Measurements from ENCODE around the gene TCOF1. TPM values are rescaled to one million over a fixed set of nuclear protein-coding genes. Genes with fewer than 3 reads are reported as not detected.

Gene TCOF1, protein sequence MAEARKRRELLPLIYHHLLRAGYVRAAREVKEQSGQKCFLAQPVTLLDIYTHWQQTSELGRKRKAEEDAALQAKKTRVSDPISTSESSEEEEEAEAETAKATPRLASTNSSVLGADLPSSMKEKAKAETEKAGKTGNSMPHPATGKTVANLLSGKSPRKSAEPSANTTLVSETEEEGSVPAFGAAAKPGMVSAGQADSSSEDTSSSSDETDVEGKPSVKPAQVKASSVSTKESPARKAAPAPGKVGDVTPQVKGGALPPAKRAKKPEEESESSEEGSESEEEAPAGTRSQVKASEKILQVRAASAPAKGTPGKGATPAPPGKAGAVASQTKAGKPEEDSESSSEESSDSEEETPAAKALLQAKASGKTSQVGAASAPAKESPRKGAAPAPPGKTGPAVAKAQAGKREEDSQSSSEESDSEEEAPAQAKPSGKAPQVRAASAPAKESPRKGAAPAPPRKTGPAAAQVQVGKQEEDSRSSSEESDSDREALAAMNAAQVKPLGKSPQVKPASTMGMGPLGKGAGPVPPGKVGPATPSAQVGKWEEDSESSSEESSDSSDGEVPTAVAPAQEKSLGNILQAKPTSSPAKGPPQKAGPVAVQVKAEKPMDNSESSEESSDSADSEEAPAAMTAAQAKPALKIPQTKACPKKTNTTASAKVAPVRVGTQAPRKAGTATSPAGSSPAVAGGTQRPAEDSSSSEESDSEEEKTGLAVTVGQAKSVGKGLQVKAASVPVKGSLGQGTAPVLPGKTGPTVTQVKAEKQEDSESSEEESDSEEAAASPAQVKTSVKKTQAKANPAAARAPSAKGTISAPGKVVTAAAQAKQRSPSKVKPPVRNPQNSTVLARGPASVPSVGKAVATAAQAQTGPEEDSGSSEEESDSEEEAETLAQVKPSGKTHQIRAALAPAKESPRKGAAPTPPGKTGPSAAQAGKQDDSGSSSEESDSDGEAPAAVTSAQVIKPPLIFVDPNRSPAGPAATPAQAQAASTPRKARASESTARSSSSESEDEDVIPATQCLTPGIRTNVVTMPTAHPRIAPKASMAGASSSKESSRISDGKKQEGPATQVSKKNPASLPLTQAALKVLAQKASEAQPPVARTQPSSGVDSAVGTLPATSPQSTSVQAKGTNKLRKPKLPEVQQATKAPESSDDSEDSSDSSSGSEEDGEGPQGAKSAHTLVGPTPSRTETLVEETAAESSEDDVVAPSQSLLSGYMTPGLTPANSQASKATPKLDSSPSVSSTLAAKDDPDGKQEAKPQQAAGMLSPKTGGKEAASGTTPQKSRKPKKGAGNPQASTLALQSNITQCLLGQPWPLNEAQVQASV (N-terminal part only)
- 21.0 TPM for total RNA-seq
- long read RNA-seq, partial matches to known transcripts, result 21 of 30 reads
- long read RNA-seq, other reads (novel, unspliced or antisense), result 9 of 30 reads

DNA sequence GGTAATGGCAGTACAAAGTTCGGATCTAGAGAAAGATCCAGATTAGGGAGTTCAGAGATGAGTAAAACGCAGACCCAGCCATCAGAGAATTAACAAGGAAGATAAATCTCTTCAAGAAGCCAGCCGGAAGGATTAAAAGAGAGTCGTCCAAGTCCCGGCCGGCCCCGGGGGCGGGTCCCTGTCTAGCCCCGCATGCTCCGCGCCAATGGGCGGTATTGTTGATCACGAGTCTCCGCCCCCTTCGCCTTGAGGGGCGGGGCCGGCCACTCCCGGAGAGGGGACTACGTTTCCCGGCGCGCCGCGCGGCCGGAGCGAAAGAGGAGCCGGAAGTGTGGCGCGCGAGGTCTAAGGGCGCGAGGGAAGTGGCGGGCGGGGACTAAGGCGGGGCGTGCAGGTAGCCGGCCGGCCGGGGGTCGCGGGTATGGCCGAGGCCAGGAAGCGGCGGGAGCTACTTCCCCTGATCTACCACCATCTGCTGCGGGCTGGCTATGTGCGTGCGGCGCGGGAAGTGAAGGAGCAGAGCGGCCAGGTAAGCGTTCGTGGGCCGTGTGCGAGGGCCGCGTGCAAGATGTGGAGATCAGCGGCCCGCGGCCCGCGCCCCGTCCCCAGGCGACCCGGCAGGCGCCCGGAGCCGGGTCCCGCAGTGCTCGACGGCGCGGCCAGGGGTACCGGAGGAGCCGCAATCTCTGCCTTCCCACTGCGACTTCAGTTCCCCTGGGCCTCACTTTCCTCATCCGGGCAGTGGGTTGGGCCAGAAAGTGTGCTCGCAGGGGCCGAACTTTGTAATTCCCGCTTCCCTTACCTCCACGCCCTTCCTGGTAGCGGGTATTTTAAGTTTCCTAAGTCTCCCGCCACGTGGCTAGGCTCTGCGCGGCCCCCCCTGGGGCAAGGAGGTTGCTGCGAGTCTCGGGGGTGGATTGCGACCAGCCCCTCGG, at the start of gene TCOF1:
Gene TCOF1, plus strand, starts transcription at position 372 of the 935 bp plus-strand sequence. Its CDS starts 50 bp downstream, at position 422.
- DNase-seq (peak; percentile 99), ATAC-seq (peak; percentile 99)
- intact Hi-C loops (cut with micrococcal nuclease), result no loop called here

DNA sequence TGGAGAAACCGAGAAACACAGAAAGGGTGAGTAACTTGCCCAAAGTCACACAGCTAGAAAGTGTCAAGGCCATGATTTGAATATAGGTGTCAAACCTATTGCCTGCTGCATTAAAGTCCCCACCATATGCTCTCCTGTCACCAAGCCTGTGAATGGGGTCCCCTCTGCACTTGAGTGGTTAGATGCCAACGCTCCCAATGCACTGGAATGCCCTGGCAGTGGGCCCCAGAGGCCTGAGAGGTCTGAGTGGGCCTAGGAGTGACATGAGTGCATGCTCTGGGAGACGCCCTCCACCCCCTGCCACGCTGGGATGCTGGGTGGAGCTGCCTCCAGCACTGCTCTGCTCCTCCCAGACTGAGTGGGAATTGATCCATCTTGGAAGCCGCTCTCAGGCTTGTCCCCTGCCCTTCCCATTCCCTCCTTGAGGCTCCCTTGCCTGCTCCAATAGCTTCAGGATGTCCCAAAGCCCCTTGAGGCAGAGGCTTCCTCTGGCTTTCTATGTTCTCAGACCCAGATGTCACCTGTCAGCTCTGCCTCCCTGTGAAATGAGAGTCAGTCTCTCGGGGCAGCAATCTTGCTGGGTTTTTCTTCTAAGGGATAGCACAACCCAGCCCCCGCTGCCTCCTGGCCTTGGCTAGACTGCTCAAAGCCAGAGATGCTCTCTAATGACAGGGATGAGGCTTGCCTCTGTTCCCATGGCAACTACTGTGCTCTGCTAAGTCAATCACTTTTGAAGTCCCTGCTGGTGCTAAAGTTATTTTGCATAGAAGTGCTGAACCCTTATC, 48.2 kb upstream of the TCOF1 start:
- ATAC-seq (peak; percentile 19), DNase-seq (no peak)
- intact Hi-C loops (cut with micrococcal nuclease), result no loop called here

DNA sequence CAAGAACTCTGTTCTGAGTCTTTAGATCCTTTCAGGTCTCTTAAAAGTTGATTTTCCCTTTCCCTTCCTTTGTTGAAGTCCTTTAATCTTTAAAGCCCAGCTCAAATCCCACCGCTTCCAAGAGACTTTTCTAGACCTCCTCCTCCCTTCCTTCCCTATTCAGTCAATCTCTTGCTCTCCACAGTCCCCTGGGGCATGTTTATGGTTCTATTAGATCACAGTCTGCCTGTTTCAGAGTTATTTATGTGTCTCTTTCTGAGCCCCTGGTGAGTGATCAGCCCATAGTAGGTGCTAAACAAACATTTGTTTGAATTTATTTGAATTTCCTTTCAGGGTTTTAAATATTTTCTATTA, 47.6 kb upstream of the TCOF1 start:
- no peak for ATAC-seq
- intact Hi-C loops (cut with micrococcal nuclease), result no loop called here
- no peak for DNase-seq

DNA sequence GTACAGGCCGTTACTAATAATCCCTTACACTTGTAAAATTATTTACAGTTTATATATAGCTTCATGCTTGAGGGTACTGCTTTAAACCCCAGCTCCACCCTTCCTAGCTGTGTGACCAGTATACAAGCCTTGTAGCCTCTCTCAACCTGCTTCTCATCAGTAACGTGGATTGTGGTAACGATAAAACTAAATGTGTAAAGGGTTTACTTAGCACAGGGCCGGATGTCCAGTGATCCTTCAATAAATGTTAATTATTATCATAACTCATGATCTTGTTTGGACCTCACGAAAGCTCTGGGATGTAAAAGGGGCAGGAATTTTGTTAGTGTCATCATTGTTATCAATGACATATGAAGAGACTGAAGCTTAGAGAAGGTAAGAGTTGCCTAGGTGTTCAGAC, 47.3 kb upstream of the TCOF1 start:
- DNase-seq (no peak), ATAC-seq (no peak)
- intact Hi-C loops (cut with micrococcal nuclease), result no loop called here

DNA sequence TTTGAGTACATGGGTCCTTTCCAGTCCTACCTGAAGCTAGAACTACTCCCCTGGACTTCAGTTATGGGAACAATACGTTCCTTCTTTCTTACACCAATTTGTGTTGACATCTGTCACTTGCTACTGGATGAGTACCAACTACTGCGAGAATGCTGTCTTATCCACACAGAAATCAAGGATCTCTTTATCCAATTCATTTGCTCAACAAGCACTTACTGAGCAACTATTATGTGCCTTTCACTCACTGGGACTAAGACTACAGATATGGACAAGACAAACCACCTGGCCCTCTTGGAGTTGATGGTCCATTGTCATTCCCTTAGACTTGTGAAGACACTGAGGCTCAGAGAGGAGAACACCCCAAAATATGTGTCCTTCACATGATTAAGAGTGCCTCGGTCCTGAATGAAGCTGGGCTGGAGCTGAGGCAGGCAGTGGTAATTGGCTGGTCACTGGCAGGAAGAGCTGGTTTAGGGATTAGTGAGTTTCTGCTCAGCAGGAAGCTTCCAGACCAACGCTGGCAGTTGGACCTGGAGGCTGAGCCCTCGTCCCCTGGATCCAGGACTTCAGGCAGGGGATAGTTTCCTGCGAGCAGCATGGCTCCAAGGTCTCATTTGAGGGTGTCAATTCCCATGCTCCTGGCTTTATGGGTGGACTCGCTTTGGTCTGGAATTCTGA, 46.3 kb upstream of the TCOF1 start:
- no peak for DNase-seq
- ATAC-seq, result no peak
- intact Hi-C loops (cut with micrococcal nuclease), result no loop called here

DNA sequence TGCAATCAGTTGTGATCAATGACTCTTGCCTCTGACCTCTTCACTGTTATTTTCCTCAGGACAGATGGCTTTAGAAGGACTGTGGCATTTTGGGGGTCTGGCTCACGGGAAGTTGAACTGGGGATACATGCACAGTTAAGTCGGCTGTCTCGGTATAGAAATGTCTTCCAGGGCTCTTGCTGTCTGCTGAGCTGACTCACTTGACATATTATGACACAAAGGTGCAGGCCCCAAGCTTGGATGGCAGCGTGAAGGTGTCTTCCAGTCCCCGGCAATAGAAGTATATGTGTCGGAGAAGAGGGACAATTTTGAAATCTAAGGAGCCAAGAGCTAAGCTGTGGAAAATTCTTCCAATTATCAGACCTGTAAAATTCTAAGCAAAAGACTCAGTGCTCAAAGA, 45.0 kb upstream of the TCOF1 start:
- intact Hi-C loops (cut with micrococcal nuclease), result no loop called here
- no peak for DNase-seq

DNA sequence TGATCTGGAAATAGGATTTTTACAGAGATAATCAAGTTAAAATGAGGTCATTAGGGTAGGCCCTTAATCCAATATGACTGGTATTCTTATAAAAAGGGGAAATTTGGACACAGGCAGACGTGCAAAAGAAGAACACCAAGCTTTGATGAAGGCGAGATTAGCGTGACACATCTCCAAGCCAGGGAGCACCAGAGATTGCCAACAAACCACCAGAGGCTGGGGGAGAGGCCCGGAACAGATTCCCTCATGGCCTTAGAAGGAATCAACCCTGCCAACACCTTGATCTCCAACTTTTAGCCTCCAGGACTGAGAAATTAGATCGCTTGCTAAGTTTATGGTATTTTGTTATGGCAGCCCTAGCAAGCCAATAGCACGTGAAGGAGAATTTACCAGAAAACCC, 44.0 kb upstream of the TCOF1 start:
- intact Hi-C loops (cut with micrococcal nuclease), result no loop called here
- ATAC-seq, result no peak
- no peak for DNase-seq

More for the DNA sequence above, 45.0 kb upstream of the TCOF1 start:
- ATAC-seq, result no peak

DNA sequence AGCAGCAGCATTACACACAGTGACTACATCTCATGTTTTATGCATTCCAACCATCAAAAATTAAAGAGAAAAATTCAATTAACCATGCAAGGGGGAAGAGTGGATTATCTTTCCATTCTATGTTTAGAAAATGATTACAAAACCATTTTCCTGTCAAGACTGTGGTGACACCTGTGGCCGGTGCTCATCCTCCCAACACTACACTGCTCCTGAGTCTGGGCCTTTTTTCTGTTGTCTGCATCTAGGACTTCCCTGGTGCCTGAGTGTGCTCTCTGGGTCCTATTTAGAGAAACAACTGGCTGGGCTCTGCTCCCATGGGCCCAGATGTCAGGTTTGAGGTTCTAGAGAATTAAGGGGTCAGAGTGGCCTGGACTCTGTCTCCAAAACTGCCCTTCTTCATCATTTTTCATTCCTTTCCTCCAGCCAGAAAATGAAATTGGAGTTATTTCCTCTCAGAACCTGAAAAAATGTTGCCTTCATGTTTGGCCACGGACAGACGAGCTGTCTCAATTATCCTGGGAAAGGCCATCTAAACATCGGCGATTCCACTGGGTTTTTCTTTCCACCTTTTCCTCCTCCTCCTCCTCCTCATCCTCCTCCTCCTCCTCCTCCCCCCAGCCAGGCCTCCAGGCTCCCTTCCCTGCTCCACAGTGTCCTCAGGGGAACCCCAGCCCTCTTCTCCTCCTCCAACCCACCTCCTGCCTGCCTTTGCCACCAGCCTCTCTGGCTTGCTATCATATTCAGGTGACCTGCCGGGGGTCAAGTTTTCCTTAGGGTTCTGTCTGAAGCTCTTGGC, 43.4 kb upstream of the TCOF1 start:
- no peak for ATAC-seq
- intact Hi-C loops (cut with micrococcal nuclease), result no loop called here

DNA sequence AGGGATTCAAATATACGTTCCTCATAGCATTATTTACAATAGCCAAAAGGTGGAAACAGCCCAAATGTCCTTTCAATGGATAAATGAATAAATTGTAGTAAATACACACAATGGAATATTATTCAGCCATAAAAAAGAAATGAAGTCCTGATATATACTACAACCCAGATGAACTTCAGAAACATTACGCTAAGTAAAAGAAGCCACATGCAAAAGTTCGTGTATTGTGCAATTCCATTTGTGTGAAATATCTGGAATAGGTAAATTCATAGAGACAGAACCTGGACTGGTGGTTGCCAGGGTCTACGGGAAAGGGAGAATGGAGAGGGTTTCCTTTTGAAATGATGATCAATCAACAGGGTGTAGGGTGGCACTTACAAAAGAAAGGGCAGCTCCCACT, 42.3 kb upstream of the TCOF1 start:
- ATAC-seq, result no peak
- intact Hi-C loops (cut with micrococcal nuclease), result no loop called here
- DNase-seq, result no peak

More for the DNA sequence above, 43.4 kb upstream of the TCOF1 start:
- no peak for DNase-seq

DNA sequence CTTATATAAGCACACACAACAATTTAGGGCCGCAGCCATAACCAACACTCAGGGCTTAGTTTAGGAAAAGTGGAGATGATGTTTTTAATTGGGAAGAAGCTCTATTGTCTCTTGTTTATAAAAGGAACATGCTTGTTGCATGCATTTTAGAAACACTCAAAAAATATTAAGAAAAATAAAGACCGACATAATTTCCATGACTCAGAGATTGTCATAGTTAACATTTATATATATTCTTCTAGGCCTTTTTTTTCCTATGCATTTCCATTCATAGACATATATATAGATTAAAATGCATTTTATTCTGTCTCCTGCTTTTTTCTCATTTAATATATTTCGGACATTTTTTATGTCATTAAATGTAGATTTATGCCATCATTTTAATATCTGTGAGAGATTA, 41.2 kb upstream of the TCOF1 start:
- ATAC-seq, result no peak
- intact Hi-C loops (cut with micrococcal nuclease), result no loop called here

DNA sequence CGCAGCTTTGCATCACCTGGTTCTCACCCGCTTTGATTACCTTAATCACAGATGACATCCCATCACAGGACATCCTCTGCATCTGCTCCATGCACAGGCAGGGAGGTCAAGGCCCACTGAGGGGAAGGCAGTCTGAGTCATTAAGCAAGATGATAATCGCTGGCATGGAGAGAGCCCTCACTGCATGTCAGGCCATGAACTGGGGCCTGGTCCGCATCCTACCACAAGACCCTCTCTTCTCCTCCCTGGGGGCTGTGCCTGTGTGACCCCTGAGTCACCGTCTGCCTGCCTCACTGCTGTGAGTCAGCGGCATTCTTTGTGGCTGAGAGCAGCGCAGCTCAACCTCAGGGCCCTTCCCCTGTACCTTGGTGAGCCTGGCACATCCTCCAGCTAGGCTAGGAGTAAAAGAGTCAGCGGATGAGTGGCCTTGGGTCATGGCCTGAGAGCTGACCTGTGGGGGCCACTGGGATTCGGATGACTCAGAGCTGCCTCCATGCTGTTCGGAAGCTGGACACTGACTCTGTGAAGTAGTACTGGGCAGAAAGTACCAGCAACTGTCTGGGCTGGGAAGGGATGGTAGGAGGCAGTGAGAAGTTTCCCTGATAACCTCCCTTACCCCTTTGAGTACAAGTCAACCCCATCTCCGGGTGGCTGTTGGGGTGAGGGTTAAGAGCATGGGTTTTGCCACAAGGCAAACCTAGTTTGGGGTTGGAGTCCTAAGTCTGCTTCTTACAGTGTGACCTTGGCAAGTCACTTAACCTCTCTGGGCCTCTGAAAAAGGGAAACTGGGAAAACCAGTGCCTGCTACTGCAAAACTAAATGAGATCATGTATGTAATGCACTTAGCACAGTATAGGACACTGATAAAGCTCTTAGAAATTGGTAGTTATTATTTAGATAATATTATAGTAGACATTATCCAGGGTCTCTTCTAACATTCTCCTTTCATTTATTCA, 40.2 kb upstream of the TCOF1 start:
- ATAC-seq (no peak), DNase-seq (no peak)
- intact Hi-C loops (cut with micrococcal nuclease), result no loop called here

More for the DNA sequence above, 41.2 kb upstream of the TCOF1 start:
- no peak for DNase-seq

DNA sequence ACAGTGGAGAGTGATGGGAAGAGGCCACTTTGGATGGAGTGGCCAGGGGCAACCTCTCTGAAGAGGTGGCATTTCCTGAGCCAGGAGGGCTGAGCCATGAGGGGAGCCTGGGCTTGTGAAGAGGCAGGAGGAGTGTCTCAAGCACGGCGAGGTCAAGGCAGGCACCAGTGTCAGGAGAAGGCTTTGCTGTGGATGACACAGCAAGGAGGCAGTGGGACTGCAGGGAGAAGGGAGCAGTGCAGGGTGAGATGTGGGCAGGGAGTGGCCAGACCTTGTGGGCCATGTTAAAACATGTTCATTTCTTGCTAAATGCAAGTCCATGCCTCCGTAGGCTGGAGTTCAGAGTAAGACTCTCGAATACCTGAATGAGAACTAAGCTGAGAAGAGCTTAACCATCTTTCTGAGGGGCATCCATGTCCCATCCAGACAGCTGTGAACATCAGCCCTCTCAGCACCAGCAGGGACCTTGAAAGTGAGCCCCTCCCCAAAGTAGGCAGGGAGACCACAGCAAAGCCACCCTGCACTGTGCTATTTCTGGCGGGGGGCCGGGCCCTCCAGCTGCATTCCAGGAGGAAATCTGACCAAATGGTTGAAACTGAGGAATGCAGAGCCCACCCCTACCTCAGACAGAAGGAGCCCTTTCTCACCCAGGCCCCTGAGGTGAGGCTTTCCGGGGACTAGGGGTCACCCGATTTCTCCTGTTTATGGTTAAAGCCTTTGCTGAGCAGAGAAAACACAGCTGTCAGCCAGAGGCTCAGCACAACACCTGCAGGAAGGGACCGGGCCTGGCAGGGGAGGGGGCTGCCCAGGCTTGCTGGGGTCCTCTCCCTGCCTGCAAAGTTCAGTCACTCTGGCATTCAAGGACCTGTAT, 38.6 kb upstream of the TCOF1 start:
- DNase-seq (no peak), ATAC-seq (no peak)
- intact Hi-C loops (cut with micrococcal nuclease), result no loop called here

DNA sequence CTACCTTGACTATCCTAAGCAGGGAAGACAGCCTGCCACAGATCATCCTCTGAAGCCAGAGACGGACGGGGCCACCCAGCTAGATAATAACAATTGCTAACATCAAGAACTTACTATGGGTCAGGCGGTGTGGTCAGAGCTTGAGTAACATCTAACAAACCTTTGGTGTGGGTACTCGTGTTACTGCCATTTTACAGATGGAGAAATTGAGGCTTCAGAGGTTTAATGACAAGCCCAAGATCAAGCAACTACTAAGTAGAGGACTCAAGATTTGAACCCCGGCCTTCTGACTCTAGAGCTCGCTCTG, 38.1 kb upstream of the TCOF1 start:
- ATAC-seq, result no peak
- DNase-seq, result no peak
- intact Hi-C loops (cut with micrococcal nuclease), result no loop called here

DNA sequence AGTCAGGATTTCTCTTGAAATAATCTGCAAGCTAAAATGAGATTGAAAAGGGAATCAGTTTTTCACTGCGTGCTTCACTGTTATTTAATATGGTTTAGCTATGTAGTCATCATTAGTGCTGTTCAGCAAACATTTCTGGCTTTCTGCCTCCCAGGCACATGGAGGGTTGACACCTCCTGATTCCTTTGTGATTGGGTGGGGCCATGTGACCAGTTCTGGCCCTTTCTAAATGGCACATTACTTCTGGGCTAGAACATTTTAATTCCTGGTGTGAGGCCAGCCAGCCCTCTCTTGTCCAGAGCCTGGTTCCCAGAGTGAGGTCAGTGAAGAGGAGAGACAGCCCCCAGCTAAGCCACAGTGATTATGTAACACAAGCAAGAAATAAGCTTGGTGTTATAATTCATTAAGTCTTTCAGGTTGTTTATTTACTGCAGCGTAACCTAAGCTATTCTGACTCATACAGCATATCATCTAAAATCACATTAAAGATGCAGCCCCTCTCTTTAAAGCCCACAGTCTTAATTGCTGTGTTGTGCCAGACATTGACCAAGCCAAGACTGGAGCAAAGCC, 37.4 kb upstream of the TCOF1 start:
- intact Hi-C loops (cut with micrococcal nuclease), result no loop called here

More for the DNA sequence above, 37.4 kb upstream of the TCOF1 start:
- ATAC-seq, result peak; percentile 98
- peak; percentile 57 for DNase-seq
